ENCODE results near the gene CALU. TPM values are rescaled to one million over a fixed set of nuclear protein-coding genes. Genes with fewer than 3 reads are reported as not detected.

Gene CALU
- total and polyA plus RNA-seq, 8 donors = 8.7 to 46.0 (median 20.8) TPM

- Histone ChIP-seq H3K4me1 (peaks cover 0 to 5% (median 0%) of the 10 kb centered on the region in 3 donors), H3K9me3 (no peaks in the 10 kb centered on the region), H3K27ac (no peak overlapping the region), H3K27me3 (no peaks in the 10 kb centered on the region), H3K36me3 (peaks cover under 1 to 24% (median 4%) of the 10 kb centered on the region in 3 donors), H3K4me3 (no peak overlapping the region)
- no peak for TF ChIP-seq CTCF (IDR thresholded peaks at IDR 0.05)
- WGBS, 2 donors = 18 to 20% methylated on average over 2 of the region's 2 CpGs
- ATAC-seq = peak; percentile 43 to 67 (median 56)
- intact Hi-C loops (cut with DNase I) = no loop called here
- DNase-seq = no peak
- no peak for FAIRE-seq
Observed at GRCh38 chr7:128770233-128770632, 31.1 kb downstream of the CALU start.

GRCh38 chr7:128773604-128774003, 34.4 kb downstream of the CALU start:
- H3K4me1 ChIP-seq = peaks cover 0 to 5% (median 0%) of the 10 kb centered on the region in 3 donors
- FAIRE-seq (no peak), ATAC-seq (no peak), DNase-seq (no peak)
- intact Hi-C loops (cut with DNase I) = no loop called here
- TF ChIP-seq CTCF (IDR thresholded peaks at IDR 0.05) = no peak
- H3K36me3 ChIP-seq = peaks cover 0 to 5% (median 4%) of the 10 kb centered on the region in 3 donors
- no peaks in the 10 kb centered on the region for H3K9me3 ChIP-seq
- H3K4me3 ChIP-seq = no peak overlapping the region
- no peak overlapping the region for H3K27ac ChIP-seq
- WGBS, 2 donors = 98% methylated on average over 12 of the region's 12 CpGs
- no peaks in the 10 kb centered on the region for H3K27me3 ChIP-seq

DNA sequence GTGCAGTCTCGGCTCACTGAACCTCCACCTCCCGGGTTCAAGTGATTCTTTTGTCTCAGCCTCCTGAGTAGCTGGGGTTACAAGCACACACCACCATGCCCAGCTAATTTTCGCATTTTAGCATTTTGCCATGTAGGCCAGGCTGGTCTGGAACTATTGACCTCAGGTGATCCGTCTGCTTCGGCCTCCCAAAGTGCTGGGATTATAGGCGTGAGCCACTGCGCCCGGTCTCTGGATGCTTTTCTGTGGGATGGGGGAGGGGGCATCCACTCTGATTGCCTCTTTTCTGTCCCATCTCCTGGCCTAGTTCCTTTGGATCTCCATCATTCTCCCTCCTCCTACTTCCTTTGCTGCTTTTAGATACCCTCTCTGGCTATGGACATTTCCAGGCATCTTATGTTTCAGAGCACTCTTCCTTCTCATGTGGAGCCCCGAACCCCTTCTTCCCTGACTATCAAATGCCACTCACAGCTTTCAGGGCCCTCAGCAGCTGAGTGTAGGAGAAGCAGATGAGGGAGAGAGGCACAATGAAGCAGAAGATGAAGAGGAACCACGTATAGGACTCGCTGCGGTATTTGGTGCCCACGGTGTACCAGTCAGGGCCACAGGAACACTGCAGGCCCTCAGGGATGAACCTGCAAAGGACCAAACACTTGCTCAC, 35.0 kb downstream of the CALU start:
- 97% methylated on average over 13 of the region's 13 CpGs for WGBS, 2 donors
- Histone ChIP-seq H3K4me1 (peaks cover 0 to 5% (median 0%) of the 10 kb centered on the region in 3 donors), H3K4me3 (no peak overlapping the region), H3K9me3 (no peaks in the 10 kb centered on the region), H3K27ac (no peak overlapping the region), H3K27me3 (no peaks in the 10 kb centered on the region), H3K36me3 (peaks cover 0 to 5% (median 4%) of the 10 kb centered on the region in 3 donors)
- intact Hi-C loops (cut with DNase I) = no loop called here
- FAIRE-seq = no peak
- ATAC-seq = no peak
- TF ChIP-seq CTCF (IDR thresholded peaks at IDR 0.05) = no peak
- DNase-seq = no peak

GRCh38 chr7:128774921-128775320, 35.8 kb downstream of the CALU start:
- no peaks in the 10 kb centered on the region for H3K27me3 ChIP-seq
- no peak overlapping the region for H3K4me3 ChIP-seq
- no peak for FAIRE-seq
- no peak for ATAC-seq
- intact Hi-C loops (cut with DNase I) = no loop called here
- no peaks in the 10 kb centered on the region for H3K9me3 ChIP-seq
- peaks cover 0 to 5% (median 4%) of the 10 kb centered on the region in 3 donors for H3K36me3 ChIP-seq
- no peak for DNase-seq
- no peak overlapping the region for H3K27ac ChIP-seq
- no peak for TF ChIP-seq CTCF (IDR thresholded peaks at IDR 0.05)
- H3K4me1 ChIP-seq = peaks cover 0 to 3% (median 0%) of the 10 kb centered on the region in 3 donors
- WGBS, 2 donors = 94 to 96% methylated on average over 7 of the region's 7 CpGs

GRCh38 chr7:128775744-128776474, 36.8 kb downstream of the CALU start, which contains the start of gene OPN1SW:
OPN1SW (minus strand) TSS chr7:128775794; CDS start chr7:128775781, 13 bp downstream.
- 96 to 98% methylated on average over 4 of the region's 4 CpGs for WGBS, 2 donors
- ATAC-seq (no peak), FAIRE-seq (no peak), DNase-seq (no peak)
- Histone ChIP-seq H3K27me3 (no peaks in the 10 kb centered on the region), H3K9me3 (no peaks in the 10 kb centered on the region), H3K27ac (no peak within 1 kb of the TSS), H3K4me1 (no peaks in the 10 kb centered on the region), H3K36me3 (peaks cover 0 to 5% (median 4%) of the 10 kb centered on the region in 3 donors), H3K4me3 (no peak within 1 kb of the TSS)
- intact Hi-C loops (cut with DNase I) = no loop called here
- no peak for TF ChIP-seq CTCF (IDR thresholded peaks at IDR 0.05)
